HL-60 (cell line): ENCODE measurements around the gene CT55.

Experiments
- DNase-seq, 2 experiments: peaks; one replicate each; pipeline ENCODE4 v3.0.0-alpha.2; 2010 to 2020; ENCODE audit warnings: low read depth in 1 of 2, low spot score in 1 of 2
- H3K27ac ChIP-seq: fragments of 250-450 bp; sonication (Bioruptor Pico); replicated peaks from 2 replicates; pipeline ENCODE4 v1.5.1; 2020; ENCODE audit warnings: mild to moderate bottlenecking, moderate library complexity
- H3K27me3 ChIP-seq: fragments of 250-450 bp; sonication (Bioruptor Pico); 2 replicates; pipeline ENCODE4 v1.5.1; 2021; ENCODE audit warnings: mild to moderate bottlenecking, moderate library complexity; ENCODE audit not compliant: insufficient read depth, poor library complexity, severe bottlenecking
- H3K4me3 ChIP-seq: replicated peaks from 2 replicates; pipeline ENCODE4 v1.5.1; 2011; ENCODE audit warnings: mild to moderate bottlenecking, control low read depth, low read length; ENCODE audit not compliant: insufficient read depth
- GABPA ChIP-seq: IDR thresholded peaks from 2 replicates; pipeline ENCODE4 v1.6.1; 2012; ENCODE audit warnings: low read depth
- POLR2AphosphoS5 ChIP-seq: IDR thresholded peaks from 2 replicates; pipeline ENCODE4 v1.6.1; 2012; ENCODE audit warnings: low read depth
- SPI1 ChIP-seq: IDR thresholded peaks from 2 replicates; pipeline ENCODE4 v1.6.1; 2012; ENCODE audit warnings: low read depth, mild to moderate bottlenecking, borderline replicate concordance
- TF ChIP-seq, protein P1 (sequence below): IDR thresholded peaks from one replicate; pipeline ENCODE4 v1.5.1; 2011; ENCODE audit warnings: low read length, control low read depth, inconsistent platforms; ENCODE audit not compliant: insufficient read depth
- TF ChIP-seq, protein P2 (sequence below): IDR thresholded peaks from 2 replicates; pipeline ENCODE4 v1.6.1; 2012; ENCODE audit warnings: low read depth; ENCODE audit not compliant: insufficient replicate concordance

CT55 gene

DNA sequence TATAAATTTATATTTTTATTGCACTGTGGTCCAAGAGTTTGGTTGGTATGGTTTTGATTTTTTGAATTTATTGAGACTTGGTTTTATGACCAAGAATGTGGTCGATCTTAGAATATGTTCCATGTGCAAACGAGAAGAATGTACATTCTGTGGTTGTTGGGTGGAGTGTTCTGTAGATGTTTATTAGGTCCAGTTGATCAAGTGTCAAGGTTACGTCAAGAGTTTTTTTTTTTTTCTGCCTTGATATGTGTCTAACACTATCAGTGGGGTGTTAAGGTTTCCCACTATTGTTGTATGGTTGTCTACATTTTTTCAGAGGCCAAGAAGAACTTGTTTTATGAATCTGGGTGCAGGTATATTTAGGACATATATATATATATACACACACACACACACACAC lies 61.6 kb downstream of the CT55 start:
- no peak overlapping the region for H3K4me3 ChIP-seq
- no peak for DNase-seq
- no peak for TF ChIP-seq SPI1
- TF ChIP-seq, protein P1, sequence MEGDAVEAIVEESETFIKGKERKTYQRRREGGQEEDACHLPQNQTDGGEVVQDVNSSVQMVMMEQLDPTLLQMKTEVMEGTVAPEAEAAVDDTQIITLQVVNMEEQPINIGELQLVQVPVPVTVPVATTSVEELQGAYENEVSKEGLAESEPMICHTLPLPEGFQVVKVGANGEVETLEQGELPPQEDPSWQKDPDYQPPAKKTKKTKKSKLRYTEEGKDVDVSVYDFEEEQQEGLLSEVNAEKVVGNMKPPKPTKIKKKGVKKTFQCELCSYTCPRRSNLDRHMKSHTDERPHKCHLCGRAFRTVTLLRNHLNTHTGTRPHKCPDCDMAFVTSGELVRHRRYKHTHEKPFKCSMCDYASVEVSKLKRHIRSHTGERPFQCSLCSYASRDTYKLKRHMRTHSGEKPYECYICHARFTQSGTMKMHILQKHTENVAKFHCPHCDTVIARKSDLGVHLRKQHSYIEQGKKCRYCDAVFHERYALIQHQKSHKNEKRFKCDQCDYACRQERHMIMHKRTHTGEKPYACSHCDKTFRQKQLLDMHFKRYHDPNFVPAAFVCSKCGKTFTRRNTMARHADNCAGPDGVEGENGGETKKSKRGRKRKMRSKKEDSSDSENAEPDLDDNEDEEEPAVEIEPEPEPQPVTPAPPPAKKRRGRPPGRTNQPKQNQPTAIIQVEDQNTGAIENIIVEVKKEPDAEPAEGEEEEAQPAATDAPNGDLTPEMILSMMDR, result no peak
- TF ChIP-seq, protein P2, sequence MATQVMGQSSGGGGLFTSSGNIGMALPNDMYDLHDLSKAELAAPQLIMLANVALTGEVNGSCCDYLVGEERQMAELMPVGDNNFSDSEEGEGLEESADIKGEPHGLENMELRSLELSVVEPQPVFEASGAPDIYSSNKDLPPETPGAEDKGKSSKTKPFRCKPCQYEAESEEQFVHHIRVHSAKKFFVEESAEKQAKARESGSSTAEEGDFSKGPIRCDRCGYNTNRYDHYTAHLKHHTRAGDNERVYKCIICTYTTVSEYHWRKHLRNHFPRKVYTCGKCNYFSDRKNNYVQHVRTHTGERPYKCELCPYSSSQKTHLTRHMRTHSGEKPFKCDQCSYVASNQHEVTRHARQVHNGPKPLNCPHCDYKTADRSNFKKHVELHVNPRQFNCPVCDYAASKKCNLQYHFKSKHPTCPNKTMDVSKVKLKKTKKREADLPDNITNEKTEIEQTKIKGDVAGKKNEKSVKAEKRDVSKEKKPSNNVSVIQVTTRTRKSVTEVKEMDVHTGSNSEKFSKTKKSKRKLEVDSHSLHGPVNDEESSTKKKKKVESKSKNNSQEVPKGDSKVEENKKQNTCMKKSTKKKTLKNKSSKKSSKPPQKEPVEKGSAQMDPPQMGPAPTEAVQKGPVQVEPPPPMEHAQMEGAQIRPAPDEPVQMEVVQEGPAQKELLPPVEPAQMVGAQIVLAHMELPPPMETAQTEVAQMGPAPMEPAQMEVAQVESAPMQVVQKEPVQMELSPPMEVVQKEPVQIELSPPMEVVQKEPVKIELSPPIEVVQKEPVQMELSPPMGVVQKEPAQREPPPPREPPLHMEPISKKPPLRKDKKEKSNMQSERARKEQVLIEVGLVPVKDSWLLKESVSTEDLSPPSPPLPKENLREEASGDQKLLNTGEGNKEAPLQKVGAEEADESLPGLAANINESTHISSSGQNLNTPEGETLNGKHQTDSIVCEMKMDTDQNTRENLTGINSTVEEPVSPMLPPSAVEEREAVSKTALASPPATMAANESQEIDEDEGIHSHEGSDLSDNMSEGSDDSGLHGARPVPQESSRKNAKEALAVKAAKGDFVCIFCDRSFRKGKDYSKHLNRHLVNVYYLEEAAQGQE, result no peak
- no peak for TF ChIP-seq POLR2AphosphoS5
- no peak for TF ChIP-seq GABPA
- H3K27me3 ChIP-seq, result no peaks in the 10 kb centered on the region
- H3K27ac ChIP-seq, result no peak overlapping the region
